Activated T-helper 17 cell treated with anti-CD3 and anti-CD28 coated beads, Interleukin-2, amount 50 U/mL, for 72 hours (primary cell): ENCODE results near the gene UBR4. TPM values are rescaled to one million over a fixed set of nuclear protein-coding genes. Genes with fewer than 3 reads are reported as not detected.
A peak's percentile ranks its signal among the peaks of the same experiment; 100 is the strongest.

Experiments used
- ATAC-seq: fragments of 150-1000 bp; cut with Tn5 transposase; replicated peaks from 2 replicates; pipeline ENCODE4 v1.10.0; 2021; ENCODE audit warnings: mild to moderate bottlenecking, moderate library complexity
- H3K27ac Mint-ChIP-seq: one replicate; pipeline ENCODE4 v1.8.0; 2022; ENCODE audit warnings: mixed read lengths
- H3K27me3 Mint-ChIP-seq: one replicate; pipeline ENCODE4 v1.8.0; 2022; ENCODE audit warnings: mixed read lengths
- H3K36me3 Mint-ChIP-seq: one replicate; pipeline ENCODE4 v1.8.0; 2022; ENCODE audit warnings: low read depth, mild to moderate bottlenecking, mixed read lengths
- H3K4me1 Mint-ChIP-seq: one replicate; pipeline ENCODE4 v1.8.0; 2022; ENCODE audit warnings: mixed read lengths
- H3K4me3 Mint-ChIP-seq: one replicate; pipeline ENCODE4 v1.8.0; 2022; ENCODE audit warnings: mild to moderate bottlenecking, mixed read lengths
- H3K9me3 Mint-ChIP-seq: one replicate; pipeline ENCODE4 v1.8.0; 2022; ENCODE audit warnings: mixed read lengths
- total RNA-seq, 2 donors: library from RNA; stranded (reverse); gene quantifications; one replicate each; pipeline ENCODE4 v1.2.3, GENCODE V29; 2022

UBR4 gene
- total RNA-seq, 2 donors from 2014 or later: 145 to 195 TPM

DNA sequence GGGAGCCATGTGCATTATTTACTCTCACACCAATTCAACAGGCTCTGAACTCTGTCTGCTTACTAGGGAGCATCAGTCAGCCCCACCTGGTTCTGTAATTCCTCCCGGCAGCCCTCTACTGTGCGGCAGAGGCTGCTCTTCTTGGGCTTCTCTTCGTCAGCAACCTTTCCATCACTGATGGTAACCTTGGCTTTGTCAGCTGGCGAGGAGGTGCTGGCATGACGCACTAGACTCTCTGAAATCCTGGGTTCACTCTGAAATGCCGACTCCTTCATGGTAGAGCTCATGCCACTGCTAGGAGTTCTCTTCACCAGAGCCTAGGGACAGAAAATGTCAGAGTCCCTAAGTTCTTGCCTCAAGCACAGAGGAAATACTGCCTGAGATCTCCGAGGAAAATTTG, 49.2 kb downstream of the UBR4 start:
- peaks cover 100% of the 10 kb centered on the region for H3K36me3 Mint-ChIP-seq
- no peak for ATAC-seq
- H3K27me3 Mint-ChIP-seq: no peaks in the 10 kb centered on the region
- H3K9me3 Mint-ChIP-seq: no peaks in the 10 kb centered on the region
- no peak overlapping the region for H3K27ac Mint-ChIP-seq
- H3K4me1 Mint-ChIP-seq: no peaks in the 10 kb centered on the region
- H3K4me3 Mint-ChIP-seq: no peak overlapping the region

- no peaks in the 10 kb centered on the region for H3K27me3 Mint-ChIP-seq
- no peaks in the 10 kb centered on the region for H3K4me1 Mint-ChIP-seq
- ATAC-seq: no peak
- H3K27ac Mint-ChIP-seq: no peak overlapping the region
- no peaks in the 10 kb centered on the region for H3K9me3 Mint-ChIP-seq
- no peak overlapping the region for H3K4me3 Mint-ChIP-seq
- peaks cover 100% of the 10 kb centered on the region for H3K36me3 Mint-ChIP-seq
Measured at GRCh38 chr1:19157653-19158052, 52.4 kb downstream of the UBR4 start.

DNA sequence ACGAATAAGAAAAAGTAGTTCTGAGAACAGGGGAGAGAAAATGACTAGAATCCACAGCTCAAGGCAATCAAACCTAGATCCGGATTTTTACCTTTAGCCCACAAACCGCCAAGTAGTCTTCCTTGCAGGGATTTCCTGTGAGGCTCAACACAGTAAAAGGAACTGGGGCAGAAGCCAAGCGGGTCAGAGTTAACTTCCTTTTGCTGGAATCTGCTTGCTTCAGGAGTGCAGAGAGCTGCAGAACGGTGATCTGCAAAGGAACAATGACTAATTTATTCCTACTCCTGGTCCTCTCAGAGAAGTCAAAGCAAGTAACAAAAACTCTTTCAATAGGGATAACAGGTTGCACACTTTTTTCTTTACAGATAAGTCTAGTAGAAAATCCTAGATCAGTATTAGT, 53.4 kb downstream of the UBR4 start:
- Mint-ChIP-seq H3K4me1 (no peaks in the 10 kb centered on the region), H3K36me3 (peaks cover 100% of the 10 kb centered on the region), H3K27ac (peak overlapping the region; percentile 58), H3K4me3 (no peak overlapping the region), H3K9me3 (no peaks in the 10 kb centered on the region), H3K27me3 (no peaks in the 10 kb centered on the region)
- ATAC-seq: no peak

DNA sequence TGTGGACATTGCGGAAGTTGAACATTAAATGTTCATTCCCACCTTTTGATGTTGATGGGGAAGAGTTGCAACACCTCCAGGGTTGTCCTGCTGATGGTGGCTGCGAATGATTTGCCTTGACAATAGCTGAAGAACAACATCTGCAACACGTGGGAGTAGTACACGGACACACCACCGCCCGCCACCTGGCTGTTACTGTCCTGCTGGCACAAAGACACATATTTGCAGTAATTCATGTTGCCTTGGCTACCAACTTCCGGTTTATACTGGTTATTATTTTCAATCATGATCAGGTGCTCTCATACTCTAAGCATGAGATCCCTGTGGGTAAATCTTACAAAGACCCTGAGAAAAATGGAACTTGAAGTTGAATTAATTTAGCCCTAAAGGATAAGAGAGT, 55.2 kb downstream of the UBR4 start:
- Mint-ChIP-seq H3K27ac (no peak overlapping the region), H3K27me3 (no peaks in the 10 kb centered on the region), H3K9me3 (no peaks in the 10 kb centered on the region), H3K4me3 (no peak overlapping the region), H3K36me3 (peaks cover 100% of the 10 kb centered on the region), H3K4me1 (no peaks in the 10 kb centered on the region)
- ATAC-seq: no peak

DNA sequence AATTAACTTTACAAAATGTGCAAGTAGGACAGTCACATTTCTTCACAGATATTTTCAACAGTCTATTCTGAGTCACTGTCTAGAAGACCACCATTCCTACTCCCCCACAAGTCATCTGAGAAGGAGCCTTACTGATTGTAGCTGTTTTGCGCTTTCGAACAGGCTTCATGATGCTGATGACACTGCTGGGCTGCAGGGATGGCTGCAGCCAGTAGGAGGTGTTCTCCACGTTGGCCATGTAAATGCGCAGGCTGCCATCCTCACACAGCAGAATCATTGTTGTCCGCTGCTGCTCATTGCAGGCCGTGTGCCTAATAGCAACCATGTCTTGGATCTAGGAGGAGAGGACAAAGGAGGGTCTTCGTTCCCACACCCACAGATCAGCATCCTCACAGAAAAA, 56.9 kb downstream of the UBR4 start:
- Mint-ChIP-seq H3K4me3 (no peak overlapping the region), H3K9me3 (no peaks in the 10 kb centered on the region), H3K27me3 (no peaks in the 10 kb centered on the region), H3K36me3 (peaks cover 100% of the 10 kb centered on the region), H3K4me1 (no peaks in the 10 kb centered on the region), H3K27ac (no peak overlapping the region)
- no peak for ATAC-seq

- Mint-ChIP-seq H3K4me1 (no peaks in the 10 kb centered on the region), H3K9me3 (no peaks in the 10 kb centered on the region), H3K27me3 (no peaks in the 10 kb centered on the region), H3K4me3 (no peak overlapping the region), H3K27ac (no peak overlapping the region), H3K36me3 (peaks cover 100% of the 10 kb centered on the region)
- no peak for ATAC-seq
Measured at GRCh38 chr1:19151537-19151936, 58.5 kb downstream of the UBR4 start.

DNA sequence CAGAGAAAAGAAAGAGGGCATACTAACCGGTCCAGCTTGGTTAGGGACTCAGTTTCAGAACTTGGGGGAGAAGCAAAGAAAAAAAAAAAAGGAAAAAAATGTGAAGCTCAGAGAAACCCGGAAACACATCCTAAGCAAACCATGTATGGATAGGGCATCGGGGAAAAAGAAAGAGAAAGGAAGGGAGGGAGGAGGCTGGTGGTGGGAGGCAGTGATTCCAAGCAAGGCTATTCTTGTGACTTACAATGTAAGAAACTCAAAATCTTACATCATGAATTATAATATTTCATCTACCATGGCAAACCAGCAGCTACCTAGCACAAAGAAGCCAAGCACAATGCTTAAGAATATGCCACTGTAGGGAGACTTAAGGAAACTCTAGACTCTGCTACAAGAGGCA, 60.3 kb downstream of the UBR4 start:
- ATAC-seq: no peak
- H3K4me3 Mint-ChIP-seq: no peak overlapping the region
- peaks cover 100% of the 10 kb centered on the region for H3K36me3 Mint-ChIP-seq
- no peaks in the 10 kb centered on the region for H3K4me1 Mint-ChIP-seq
- peak overlapping the region; percentile 1 for H3K27ac Mint-ChIP-seq
- H3K27me3 Mint-ChIP-seq: no peaks in the 10 kb centered on the region
- H3K9me3 Mint-ChIP-seq: no peaks in the 10 kb centered on the region

DNA sequence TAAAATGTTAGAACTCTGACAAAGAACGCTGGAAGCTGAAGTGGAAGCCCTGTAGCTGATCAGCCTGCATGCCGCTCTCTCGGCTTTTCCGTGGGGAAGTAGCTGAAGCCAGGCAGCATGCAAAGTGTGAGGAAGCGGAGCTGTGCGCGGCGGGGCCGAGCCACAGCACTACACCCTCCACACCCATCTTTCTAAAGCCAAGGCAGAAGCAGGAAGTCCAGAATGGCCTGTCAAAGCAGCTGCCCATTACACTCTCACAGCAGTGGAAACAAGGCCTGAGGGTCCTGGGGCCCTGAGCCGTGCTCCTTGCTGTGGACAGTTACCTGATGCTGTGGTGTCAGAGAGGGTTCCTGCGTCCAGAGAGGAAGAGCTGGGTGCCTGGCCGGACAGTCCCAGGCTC, 69.6 kb downstream of the UBR4 start:
- no peak overlapping the region for H3K4me3 Mint-ChIP-seq
- no peaks in the 10 kb centered on the region for H3K27me3 Mint-ChIP-seq
- H3K36me3 Mint-ChIP-seq: peaks cover 100% of the 10 kb centered on the region
- ATAC-seq: no peak
- H3K27ac Mint-ChIP-seq: no peak overlapping the region
- no peaks in the 10 kb centered on the region for H3K9me3 Mint-ChIP-seq
- no peaks in the 10 kb centered on the region for H3K4me1 Mint-ChIP-seq

DNA sequence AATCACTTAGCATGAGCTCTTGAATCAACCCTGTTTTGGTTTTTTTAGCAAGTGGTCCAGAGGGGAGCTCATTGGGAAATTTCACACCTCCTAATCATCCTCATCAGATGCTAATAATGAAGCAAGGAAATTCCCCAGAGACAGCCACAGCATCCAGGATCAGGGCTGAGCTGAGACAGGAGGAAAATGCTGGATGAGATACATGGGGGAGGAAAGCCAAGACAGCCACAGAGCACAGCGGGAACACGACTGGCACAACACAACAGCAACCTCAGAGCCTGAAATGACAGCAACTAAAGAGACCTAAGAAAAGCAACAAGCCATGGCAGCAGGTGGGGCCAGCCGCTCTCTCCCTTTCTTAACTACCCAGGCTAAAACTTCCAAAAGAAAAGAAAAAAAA, 70.4 kb downstream of the UBR4 start:
- Mint-ChIP-seq H3K27ac (no peak overlapping the region), H3K36me3 (peaks cover 100% of the 10 kb centered on the region), H3K27me3 (no peaks in the 10 kb centered on the region), H3K4me1 (no peaks in the 10 kb centered on the region), H3K4me3 (no peak overlapping the region), H3K9me3 (no peaks in the 10 kb centered on the region)
- no peak for ATAC-seq

GRCh38 chr1:19138958-19139581, 71.0 kb downstream of the UBR4 start:
- Mint-ChIP-seq H3K27ac (peak overlapping the region; percentile 20), H3K4me1 (no peaks in the 10 kb centered on the region), H3K4me3 (no peak overlapping the region), H3K9me3 (no peaks in the 10 kb centered on the region), H3K36me3 (peaks cover 100% of the 10 kb centered on the region), H3K27me3 (no peaks in the 10 kb centered on the region)
- ATAC-seq: no peak

GRCh38 chr1:19138331-19138730, 71.7 kb downstream of the UBR4 start:
- H3K27ac Mint-ChIP-seq: no peak overlapping the region
- peaks cover 98% of the 10 kb centered on the region for H3K36me3 Mint-ChIP-seq

GRCh38 chr1:19137158-19137557, 72.9 kb downstream of the UBR4 start:
- Mint-ChIP-seq H3K4me3 (no peak overlapping the region), H3K4me1 (no peaks in the 10 kb centered on the region), H3K27me3 (no peaks in the 10 kb centered on the region), H3K36me3 (peaks cover 98% of the 10 kb centered on the region), H3K27ac (no peak overlapping the region), H3K9me3 (no peaks in the 10 kb centered on the region)
- ATAC-seq: no peak

More at GRCh38 chr1:19138331-19138730, 71.7 kb downstream of the UBR4 start:
- H3K4me3 Mint-ChIP-seq: no peak overlapping the region
- no peak for ATAC-seq
- no peaks in the 10 kb centered on the region for H3K4me1 Mint-ChIP-seq
- H3K27me3 Mint-ChIP-seq: no peaks in the 10 kb centered on the region
- no peaks in the 10 kb centered on the region for H3K9me3 Mint-ChIP-seq

DNA sequence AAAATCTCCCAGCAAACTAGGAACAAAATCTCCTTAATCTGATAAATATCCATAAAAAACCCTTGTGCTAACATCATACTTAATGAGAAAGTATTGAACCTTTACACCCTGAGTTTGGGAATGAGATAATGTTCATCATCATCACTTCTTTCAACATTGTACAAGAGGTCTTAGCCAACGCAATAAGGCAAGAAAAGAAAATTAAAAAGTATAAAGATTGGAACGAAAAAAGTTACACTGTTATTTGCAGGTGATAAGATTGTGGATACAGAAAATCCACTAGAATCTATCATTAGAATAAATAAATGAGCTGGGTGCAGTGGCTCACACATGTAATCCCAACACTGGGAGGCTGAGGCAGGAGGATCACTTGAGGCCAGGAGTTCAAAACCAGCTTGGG, 76.7 kb downstream of the UBR4 start:
- H3K9me3 Mint-ChIP-seq: no peaks in the 10 kb centered on the region
- no peak for ATAC-seq
- no peak overlapping the region for H3K4me3 Mint-ChIP-seq
- H3K4me1 Mint-ChIP-seq: no peaks in the 10 kb centered on the region
- H3K27me3 Mint-ChIP-seq: no peaks in the 10 kb centered on the region
- H3K36me3 Mint-ChIP-seq: peaks cover 98% of the 10 kb centered on the region
- H3K27ac Mint-ChIP-seq: no peak overlapping the region

DNA sequence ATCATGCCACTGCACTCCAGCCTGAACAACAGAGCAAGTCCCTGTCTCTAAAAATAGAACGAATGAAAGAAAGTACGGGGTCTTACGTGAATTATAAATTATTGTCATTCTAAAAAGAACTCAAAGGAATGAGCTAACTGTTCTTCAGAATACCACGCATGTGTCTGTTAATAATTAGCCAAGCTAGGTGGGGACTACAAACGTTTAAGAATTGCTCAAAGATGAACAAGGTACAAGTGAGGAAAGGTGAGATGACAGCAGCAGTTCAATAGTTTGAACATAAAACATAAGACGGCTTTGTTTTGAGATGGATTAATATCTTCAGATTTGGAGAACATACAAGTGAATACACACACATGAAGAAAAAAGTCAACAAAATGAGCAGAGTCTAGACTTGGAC, 79.6 kb downstream of the UBR4 start:
- no peak for ATAC-seq
- Mint-ChIP-seq H3K4me1 (peaks cover 7% of the 10 kb centered on the region), H3K36me3 (peaks cover 98% of the 10 kb centered on the region), H3K27me3 (no peaks in the 10 kb centered on the region), H3K27ac (no peak overlapping the region), H3K9me3 (no peaks in the 10 kb centered on the region), H3K4me3 (no peak overlapping the region)

DNA sequence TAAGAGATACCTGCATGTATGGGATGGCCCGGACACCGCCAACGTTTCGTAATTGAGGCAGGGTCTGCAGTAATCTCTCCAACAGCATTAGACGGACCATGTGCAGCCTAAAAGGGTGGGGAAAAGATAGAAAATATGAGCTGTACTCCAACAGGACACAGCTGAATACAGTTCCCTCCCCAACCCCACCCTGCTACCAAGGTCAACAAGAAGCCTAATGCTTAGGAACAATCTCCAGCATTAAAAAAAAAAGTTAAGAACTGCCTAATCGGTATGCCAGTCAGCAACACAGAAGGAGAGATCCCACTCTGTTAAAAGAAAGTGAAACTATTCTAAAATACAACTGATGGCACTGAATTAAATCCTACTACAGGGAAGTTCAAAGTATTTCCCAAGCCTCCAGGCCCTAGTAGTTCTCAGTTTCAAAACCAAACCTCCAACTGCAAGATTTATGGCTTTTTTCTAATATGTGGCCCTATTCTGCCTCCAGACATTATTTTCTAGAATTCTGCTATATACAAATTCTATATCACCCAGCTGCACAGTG, 81.0 kb downstream of the UBR4 start:
- Mint-ChIP-seq H3K9me3 (no peaks in the 10 kb centered on the region), H3K36me3 (peaks cover 98% of the 10 kb centered on the region), H3K4me3 (no peak overlapping the region), H3K27me3 (no peaks in the 10 kb centered on the region), H3K27ac (no peak overlapping the region), H3K4me1 (peaks cover 22% of the 10 kb centered on the region)
- ATAC-seq: no peak

DNA sequence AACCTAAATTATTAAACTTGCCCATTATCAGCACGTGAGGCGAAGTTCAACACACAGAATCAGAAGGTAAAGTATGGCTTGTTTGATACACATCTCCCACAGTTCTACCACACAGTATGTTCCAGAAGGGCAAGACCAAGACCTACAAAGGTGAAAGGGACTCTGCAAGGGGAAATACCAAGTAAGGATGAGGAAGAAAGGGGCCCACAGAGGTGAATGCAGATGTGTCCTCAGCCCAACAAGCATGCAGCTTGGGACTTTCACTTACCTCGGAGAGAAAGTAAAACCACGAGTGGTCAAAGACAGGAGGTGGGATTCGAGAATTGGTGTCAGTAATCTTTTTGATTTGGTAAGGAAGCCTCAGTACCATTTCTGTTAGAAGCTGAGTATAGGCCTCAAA, 85.8 kb downstream of the UBR4 start:
- peak overlapping the region; percentile 29 for H3K4me3 Mint-ChIP-seq
- ATAC-seq: peak; percentile 85
- peaks cover 100% of the 10 kb centered on the region for H3K36me3 Mint-ChIP-seq
- no peaks in the 10 kb centered on the region for H3K27me3 Mint-ChIP-seq
- H3K27ac Mint-ChIP-seq: peak overlapping the region; percentile 78
- no peaks in the 10 kb centered on the region for H3K9me3 Mint-ChIP-seq
- H3K4me1 Mint-ChIP-seq: peaks cover 25% of the 10 kb centered on the region
